ENCODE data around the gene LMF2.

LMF2 gene

GRCh38 chr22:50473855-50474671, 33.4 kb downstream of the LMF2 start:
- ChIA-PET CTCF (interaction anchor here (0.9 to 1.9 kb wide), 3 partner anchors 35 to 147 kb away, joined by 3 to 6 read pairs (median 4); partner anchors contain the start of gene SCO2), POLR2A (interaction anchor here (1.0 to 2.5 kb wide), 6 partner anchors 10 to 52 kb away, joined by 3 to 12 read pairs (median 4); partner anchors contain the start of genes LMF2, NCAPH2 and SCO2)
- TF ChIP-seq FOXM1 (IDR thresholded peaks at IDR 0.05; ENCODE audit: borderline replicate concordance) (no peak), FOXA1 (IDR thresholded peaks at IDR 0.05) (no peak), ELF4 (IDR thresholded peaks at IDR 0.05) (no peak), SUZ12 (IDR thresholded peaks at IDR 0.05) (no peak), LEF1 (IDR thresholded peaks at IDR 0.05; ENCODE audit: borderline replicate concordance) (no peak), NFRKB (IDR thresholded peaks at IDR 0.05) (no peak)
- peak; percentile 46 for DNase-seq (ENCODE audit: extremely low spot score)

DNA sequence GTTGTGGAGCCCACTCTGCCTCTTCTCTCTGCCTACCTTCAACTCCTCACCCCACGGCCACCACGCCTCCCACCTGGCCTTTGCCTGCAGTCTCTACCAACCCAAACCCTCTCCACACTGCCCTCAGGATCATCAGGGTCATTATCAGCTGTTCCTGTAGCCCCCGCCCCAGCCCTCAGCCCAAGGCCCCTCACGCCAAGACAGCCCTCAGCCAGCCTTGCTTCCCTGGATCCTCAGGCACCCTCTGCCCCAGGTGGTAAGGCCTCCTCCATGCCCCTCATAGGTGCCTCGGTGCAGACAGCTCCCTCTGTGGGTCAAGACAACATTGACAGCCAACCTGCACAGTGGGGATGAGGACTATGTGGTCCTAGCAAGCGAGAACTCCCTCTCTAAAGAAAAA, 34.4 kb downstream of the LMF2 start:
- peak; percentile 68 for DNase-seq (ENCODE audit: extremely low spot score)
- ChIA-PET POLR2A (interaction anchor here (0.8 to 2.5 kb wide), 7 partner anchors 11 to 53 kb away, joined by 3 to 12 read pairs (median 4); partner anchors contain the start of genes LMF2, NCAPH2 and SCO2), CTCF (interaction anchor here (1.5 to 1.9 kb wide), 3 partner anchors 25 to 53 kb away, joined by 4 to 12 read pairs (median 6); partner anchors contain the start of gene SCO2)
- TF ChIP-seq FOXK2 (IDR thresholded peaks at IDR 0.05) (no peak), ELF4 (IDR thresholded peaks at IDR 0.05) (no peak), SP1 (IDR thresholded peaks at IDR 0.05) (no peak), FOXA1 (IDR thresholded peaks at IDR 0.05) (no peak), ARNT (IDR thresholded peaks at IDR 0.05) (no peak), TARDBP (IDR thresholded peaks at IDR 0.05) (no peak), SUZ12 (IDR thresholded peaks at IDR 0.05) (no peak)

GRCh38 chr22:50471962-50472361, 35.5 kb downstream of the LMF2 start:
- TF ChIP-seq FOXM1 (IDR thresholded peaks at IDR 0.05; ENCODE audit: borderline replicate concordance) (no peak), SUZ12 (IDR thresholded peaks at IDR 0.05) (no peak), FOXK2 (IDR thresholded peaks at IDR 0.05) (no peak), ELF4 (IDR thresholded peaks at IDR 0.05) (no peak), SP1 (IDR thresholded peaks at IDR 0.05) (no peak), HDGF (IDR thresholded peaks at IDR 0.05; ENCODE audit: borderline replicate concordance) (no peak), L3MBTL2 (conservative IDR thresholded peaks at IDR 0.05) (no peak), BHLHE40 (IDR thresholded peaks at IDR 0.05; ENCODE audit: borderline replicate concordance) (no peak), ZNF384 (IDR thresholded peaks at IDR 0.05) (no peak), PKNOX1 (IDR thresholded peaks at IDR 0.05) (no peak), TARDBP (IDR thresholded peaks at IDR 0.05) (no peak), FOXA1 (IDR thresholded peaks at IDR 0.05) (no peak), CTBP1 (IDR thresholded peaks at IDR 0.05; ENCODE audit: borderline replicate concordance) (no peak), ARNT (IDR thresholded peaks at IDR 0.05) (no peak), NFRKB (IDR thresholded peaks at IDR 0.05) (no peak), LEF1 (IDR thresholded peaks at IDR 0.05; ENCODE audit: borderline replicate concordance) (no peak)
- no peak for DNase-seq (ENCODE audit: extremely low spot score)
- ChIA-PET CTCF (interaction anchor here (1.6 to 2.0 kb wide), 2 partner anchors 26 to 54 kb away, joined by 11 to 12 read pairs; partner anchors contain the start of gene SCO2), POLR2A (interaction anchor here (2.5 kb wide), 1 partner anchor 54 kb away, joined by 6 read pairs; the partner anchor contains the start of gene SCO2)

DNA sequence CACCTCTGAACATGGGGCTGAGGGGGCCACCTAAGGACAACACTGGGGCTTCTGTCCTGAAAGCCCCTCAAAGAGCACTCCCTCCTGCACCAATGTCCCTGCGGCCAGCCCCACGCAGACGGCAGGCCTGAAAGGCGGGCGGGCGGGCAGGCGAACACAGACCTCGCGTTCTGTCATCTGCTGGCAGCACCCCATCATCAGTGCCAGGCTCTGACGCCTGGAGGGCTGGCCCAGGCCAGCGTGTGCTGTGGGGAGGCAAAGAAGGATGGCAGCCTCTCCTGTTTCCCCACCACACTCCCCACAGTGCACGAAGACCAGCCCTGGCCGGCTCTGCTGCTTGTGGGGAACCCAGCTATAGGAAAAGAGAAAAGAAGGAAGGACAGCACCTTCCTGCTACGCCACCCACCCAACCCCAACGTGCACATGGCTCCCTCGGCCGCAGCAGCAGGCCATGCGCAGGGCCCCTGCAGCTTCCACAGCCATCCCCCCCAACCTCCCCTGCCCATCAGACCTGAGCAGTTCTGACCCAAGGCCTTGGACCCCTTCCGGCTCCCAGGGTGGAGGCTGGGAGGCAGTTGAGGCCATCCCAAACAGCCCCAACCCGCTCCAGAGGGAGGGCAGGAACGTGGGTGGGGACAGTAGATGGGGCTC, 36.2 kb downstream of the LMF2 start:
- POLR2A ChIA-PET = interaction anchor here (1.2 to 2.5 kb wide), 2 partner anchors 54 kb away, joined by 6 read pairs; partner anchors contain the start of gene SCO2
- no peak for DNase-seq (ENCODE audit: extremely low spot score)
- CTCF ChIA-PET = interaction anchor here (1.6 to 2.0 kb wide), 2 partner anchors 27 to 54 kb away, joined by 11 to 12 read pairs; partner anchors contain the start of gene SCO2
- TF ChIP-seq LEF1 (IDR thresholded peaks at IDR 0.05; ENCODE audit: borderline replicate concordance) (no peak), CTBP1 (IDR thresholded peaks at IDR 0.05; ENCODE audit: borderline replicate concordance) (no peak), ELF4 (IDR thresholded peaks at IDR 0.05) (no peak), ARNT (IDR thresholded peaks at IDR 0.05) (no peak), FOXM1 (IDR thresholded peaks at IDR 0.05; ENCODE audit: borderline replicate concordance) (no peak), SP1 (IDR thresholded peaks at IDR 0.05) (no peak), SUZ12 (IDR thresholded peaks at IDR 0.05) (no peak), TARDBP (IDR thresholded peaks at IDR 0.05) (no peak), PKNOX1 (IDR thresholded peaks at IDR 0.05) (no peak), NFRKB (IDR thresholded peaks at IDR 0.05) (no peak), L3MBTL2 (conservative IDR thresholded peaks at IDR 0.05) (no peak), ZNF384 (IDR thresholded peaks at IDR 0.05) (no peak), HDGF (IDR thresholded peaks at IDR 0.05; ENCODE audit: borderline replicate concordance) (no peak), BHLHE40 (IDR thresholded peaks at IDR 0.05; ENCODE audit: borderline replicate concordance) (no peak), FOXK2 (IDR thresholded peaks at IDR 0.05) (no peak), FOXA1 (IDR thresholded peaks at IDR 0.05) (no peak)

GRCh38 chr22:50470491-50470890, 37.0 kb downstream of the LMF2 start:
- ChIA-PET CTCF (interaction anchor here (2.0 kb wide), 1 partner anchor 55 kb away, joined by 11 read pairs; the partner anchor contains the start of gene SCO2), POLR2A (interaction anchor here (1.2 kb wide), 1 partner anchor 55 kb away, joined by 6 read pairs; the partner anchor contains the start of gene SCO2)
- no peak for TF ChIP-seq TARDBP (IDR thresholded peaks at IDR 0.05)
- no peak for TF ChIP-seq SUZ12 (IDR thresholded peaks at IDR 0.05)
- no peak for TF ChIP-seq L3MBTL2 (conservative IDR thresholded peaks at IDR 0.05)
- no peak for TF ChIP-seq LEF1 (IDR thresholded peaks at IDR 0.05; ENCODE audit: borderline replicate concordance)
- no peak for TF ChIP-seq ELF4 (IDR thresholded peaks at IDR 0.05)
- no peak for TF ChIP-seq CTBP1 (IDR thresholded peaks at IDR 0.05; ENCODE audit: borderline replicate concordance)
- TF ChIP-seq HDGF (IDR thresholded peaks at IDR 0.05; ENCODE audit: borderline replicate concordance) = no peak
- TF ChIP-seq FOXM1 (IDR thresholded peaks at IDR 0.05; ENCODE audit: borderline replicate concordance) = no peak
- no peak for TF ChIP-seq NFRKB (IDR thresholded peaks at IDR 0.05)
- no peak for TF ChIP-seq ZNF384 (IDR thresholded peaks at IDR 0.05)
- no peak for TF ChIP-seq FOXA1 (IDR thresholded peaks at IDR 0.05)
- TF ChIP-seq FOXK2 (IDR thresholded peaks at IDR 0.05) = no peak
- TF ChIP-seq BHLHE40 (IDR thresholded peaks at IDR 0.05; ENCODE audit: borderline replicate concordance) = no peak
- TF ChIP-seq PKNOX1 (IDR thresholded peaks at IDR 0.05) = no peak
- TF ChIP-seq ARNT (IDR thresholded peaks at IDR 0.05) = no peak
- TF ChIP-seq SP1 (IDR thresholded peaks at IDR 0.05) = no peak
- DNase-seq (ENCODE audit: extremely low spot score) = no peak
